Karpas-422 (cell line): Measurements from ENCODE around the gene DNTT. TPM values are rescaled to one million over a fixed set of nuclear protein-coding genes. Genes with fewer than 3 reads are reported as not detected.

ENCODE experiments used
- DNase-seq: peaks from one replicate; pipeline ENCODE4 v3.0.0-alpha.2; 2015
- H2AFZ ChIP-seq: fragments of 200-600 bp; sonication (generic); 2 replicates; pipeline ENCODE4 v1.6.1; 2014; ENCODE audit warnings: antibody characterized with exemption, low read length, mixed read lengths
- H3K27ac ChIP-seq: fragments of 200-600 bp; sonication (generic); 2 replicates; pipeline ENCODE4 v1.5.1; 2014; ENCODE audit warnings: mild to moderate bottlenecking, low read length, moderate library complexity
- H3K27me3 ChIP-seq: fragments of 200-600 bp; sonication (generic); 2 replicates; pipeline ENCODE4 v1.6.1; 2014; ENCODE audit warnings: low read length, mixed read lengths
- H3K36me3 ChIP-seq: fragments of 200-600 bp; sonication (generic); 2 replicates; pipeline ENCODE4 v1.6.1; 2014; ENCODE audit warnings: low read length, mixed read lengths; ENCODE audit not compliant: insufficient read depth
- H3K4me1 ChIP-seq: fragments of 200-600 bp; sonication (generic); 2 replicates; pipeline ENCODE4 v1.6.1; 2014; ENCODE audit warnings: mild to moderate bottlenecking, low read length, mixed read lengths
- H3K4me2 ChIP-seq: fragments of 200-600 bp; sonication (generic); 2 replicates; pipeline ENCODE4 v1.6.1; 2014; ENCODE audit warnings: low read length, low read depth, mild to moderate bottlenecking; ENCODE audit not compliant: poor library complexity, severe bottlenecking
- H3K4me3 ChIP-seq: fragments of 200-600 bp; sonication (generic); 2 replicates; pipeline ENCODE4 v1.5.1; 2014; ENCODE audit warnings: mild to moderate bottlenecking, antibody characterized with exemption, low read length, mixed read lengths
- H3K79me2 ChIP-seq: fragments of 200-600 bp; sonication (generic); 2 replicates; pipeline ENCODE4 v1.6.1; 2014; ENCODE audit warnings: mild to moderate bottlenecking, low read length, mixed read lengths
- H3K9ac ChIP-seq: fragments of 200-600 bp; sonication (generic); 2 replicates; pipeline ENCODE4 v1.6.0; 2014; ENCODE audit warnings: low read length
- H3K9me2 ChIP-seq: fragments of 200-600 bp; sonication (generic), shearing (Covaris generic); replicated peaks from 2 replicates; pipeline ENCODE4 v1.6.0; 2014; ENCODE audit warnings: mild to moderate bottlenecking, low read length, moderate library complexity; ENCODE audit not compliant: insufficient read depth
- H3K9me3 ChIP-seq: fragments of 300-700, 200-600 bp; sonication (generic); 2 replicates; pipeline ENCODE4 v1.6.1; 2014; ENCODE audit warnings: low read length, mixed read lengths
- H4K20me1 ChIP-seq: fragments of 200-600 bp; sonication (generic); 2 replicates; pipeline ENCODE4 v1.6.1; 2014; ENCODE audit warnings: mild to moderate bottlenecking, antibody characterized with exemption, low read length, low read depth; ENCODE audit not compliant: insufficient read depth
- total RNA-seq: library from RNA; depleted of rRNA; stranded (reverse); fragments of >200 nt; shearing (Covaris generic); gene quantifications from 2 replicates; pipeline ENCODE4 v1.2.3, GENCODE V29; 2014; ENCODE audit warnings: low replicate concordance

The DNTT gene
- total RNA-seq, 1 experiment from 2014 or later = not detected

DNA sequence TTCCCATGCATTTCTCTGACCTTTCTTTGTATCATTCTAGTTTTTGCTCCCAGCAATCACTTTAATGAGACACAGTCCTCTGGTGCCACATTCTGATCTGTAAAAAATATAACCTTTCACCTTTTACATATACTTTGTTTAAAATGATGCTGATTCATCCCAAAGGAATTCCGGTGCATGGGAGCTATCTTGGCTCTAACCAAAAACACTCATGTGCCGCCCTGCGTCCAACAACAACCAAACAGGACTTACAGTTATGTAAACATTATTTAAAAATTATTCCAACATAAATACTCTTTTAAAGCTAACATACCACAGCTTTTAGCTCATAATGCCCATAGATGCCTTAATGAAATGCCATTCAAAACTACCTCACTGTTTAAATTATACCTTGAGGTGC is 62.3 kb downstream of the DNTT start:
- no peak overlapping the region for H3K4me3 ChIP-seq
- H2AFZ ChIP-seq = no peak overlapping the region
- H3K9me2 ChIP-seq = no peaks in the 10 kb centered on the region

DNA sequence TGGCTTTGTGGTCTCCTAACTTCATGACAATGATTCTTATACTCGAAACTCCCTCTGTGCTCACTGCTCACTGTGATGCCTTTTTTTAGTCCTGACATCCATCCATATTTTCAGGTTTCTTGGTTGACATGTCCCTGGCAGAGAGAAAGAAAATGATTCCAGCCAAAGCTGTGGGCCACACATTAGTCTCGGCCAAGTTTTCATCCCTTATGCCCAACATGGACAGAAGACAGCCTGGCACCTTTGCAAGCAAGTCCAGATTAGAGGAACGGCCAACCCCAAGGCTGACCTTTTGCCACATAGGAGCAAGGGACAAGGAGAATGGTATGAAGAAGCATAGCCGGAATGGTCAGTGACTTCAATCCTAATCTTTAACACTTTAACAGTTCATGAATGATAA is 63.2 kb downstream of the DNTT start:
- Histone ChIP-seq H3K9me2 (no peaks in the 10 kb centered on the region), H4K20me1 (no peaks in the 10 kb centered on the region), H3K27me3 (no peaks in the 10 kb centered on the region), H3K4me3 (no peak overlapping the region), H3K4me2 (no peak overlapping the region), H2AFZ (no peak overlapping the region), H3K9me3 (no peaks in the 10 kb centered on the region), H3K79me2 (no peaks in the 10 kb centered on the region), H3K4me1 (no peaks in the 10 kb centered on the region), H3K36me3 (no peaks in the 10 kb centered on the region), H3K27ac (no peak overlapping the region), H3K9ac (no peak overlapping the region)
- no peak for DNase-seq

More for the DNA sequence above, 62.3 kb downstream of the DNTT start:
- H3K9ac ChIP-seq = no peak overlapping the region
- no peaks in the 10 kb centered on the region for H3K79me2 ChIP-seq
- H3K36me3 ChIP-seq = no peaks in the 10 kb centered on the region
- H4K20me1 ChIP-seq = no peaks in the 10 kb centered on the region
- H3K27me3 ChIP-seq = no peaks in the 10 kb centered on the region
- H3K4me1 ChIP-seq = no peaks in the 10 kb centered on the region
- no peak for DNase-seq
- H3K9me3 ChIP-seq = no peaks in the 10 kb centered on the region
- H3K4me2 ChIP-seq = no peak overlapping the region
- H3K27ac ChIP-seq = no peak overlapping the region

DNA sequence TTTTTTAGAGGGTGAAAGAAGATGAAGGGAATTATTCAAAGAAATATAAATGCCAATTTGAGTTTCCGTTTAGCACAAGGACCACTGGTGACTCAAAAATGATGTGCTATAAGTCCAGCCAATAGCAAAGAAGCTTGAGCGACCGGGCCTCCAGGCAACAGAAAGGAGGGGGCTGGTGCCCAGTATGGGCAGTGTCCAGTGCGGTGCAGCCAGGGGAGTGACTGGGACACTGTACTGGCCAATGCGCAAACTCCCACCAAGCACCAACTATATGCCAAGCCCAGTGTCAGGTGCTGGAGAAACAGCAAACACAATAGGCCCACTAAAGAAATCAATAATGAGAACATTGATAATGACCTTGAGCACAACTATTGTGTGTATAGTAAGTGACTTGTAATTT is 64.7 kb downstream of the DNTT start:
- H3K79me2 ChIP-seq = no peaks in the 10 kb centered on the region

DNA sequence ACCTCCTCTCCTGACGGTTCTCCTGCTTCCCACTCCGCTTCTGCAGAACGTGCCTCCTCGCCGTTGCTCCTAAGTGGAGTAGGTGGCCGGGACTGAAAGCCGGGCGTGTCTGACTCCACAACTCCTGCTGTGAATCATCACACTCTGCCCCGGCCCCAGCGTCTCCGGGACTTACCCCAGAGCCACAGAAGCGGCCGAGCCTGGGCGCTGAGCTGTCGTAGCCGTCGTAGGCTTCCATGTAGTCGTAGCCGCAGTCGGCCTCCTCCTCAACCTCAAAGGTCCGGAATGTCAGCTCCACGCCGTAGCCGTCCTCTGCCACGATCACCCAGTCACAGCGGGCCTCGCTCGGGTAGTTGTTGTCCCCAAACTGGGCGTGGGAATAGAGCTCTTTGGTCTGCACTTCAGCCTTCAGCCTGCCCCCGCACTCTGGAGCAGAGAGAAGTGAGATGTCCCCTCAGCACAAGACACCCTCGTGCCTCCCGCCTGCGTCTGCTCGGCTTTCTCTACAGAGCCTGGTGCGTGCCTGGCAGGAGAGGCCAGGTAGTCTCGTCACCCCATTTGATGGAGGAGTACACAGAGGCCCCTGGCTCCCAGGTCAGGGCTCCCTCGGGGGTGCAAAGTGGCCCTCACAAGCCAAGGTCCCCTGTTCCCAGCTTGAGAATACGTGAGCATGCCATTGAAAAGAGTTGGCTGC is 65.8 kb downstream of the DNTT start:
- Histone ChIP-seq H3K27ac (no peak overlapping the region), H3K4me1 (peaks cover 4% of the 10 kb centered on the region), H3K9ac (no peak overlapping the region), H4K20me1 (no peaks in the 10 kb centered on the region), H3K79me2 (no peaks in the 10 kb centered on the region), H3K9me3 (no peaks in the 10 kb centered on the region), H3K9me2 (no peaks in the 10 kb centered on the region), H3K4me3 (no peak overlapping the region), H3K4me2 (no peak overlapping the region), H2AFZ (no peak overlapping the region), H3K27me3 (no peaks in the 10 kb centered on the region), H3K36me3 (no peaks in the 10 kb centered on the region)
- no peak for DNase-seq

More for the DNA sequence above, 64.7 kb downstream of the DNTT start:
- H3K27me3 ChIP-seq = no peaks in the 10 kb centered on the region
- no peak overlapping the region for H3K4me2 ChIP-seq
- no peaks in the 10 kb centered on the region for H3K9me2 ChIP-seq
- DNase-seq = no peak
- H2AFZ ChIP-seq = no peak overlapping the region
- H3K27ac ChIP-seq = no peak overlapping the region
- H3K4me3 ChIP-seq = no peak overlapping the region
- no peak overlapping the region for H3K9ac ChIP-seq
- H3K4me1 ChIP-seq = no peaks in the 10 kb centered on the region
- no peaks in the 10 kb centered on the region for H3K36me3 ChIP-seq
- H3K9me3 ChIP-seq = no peaks in the 10 kb centered on the region
- no peaks in the 10 kb centered on the region for H4K20me1 ChIP-seq

DNA sequence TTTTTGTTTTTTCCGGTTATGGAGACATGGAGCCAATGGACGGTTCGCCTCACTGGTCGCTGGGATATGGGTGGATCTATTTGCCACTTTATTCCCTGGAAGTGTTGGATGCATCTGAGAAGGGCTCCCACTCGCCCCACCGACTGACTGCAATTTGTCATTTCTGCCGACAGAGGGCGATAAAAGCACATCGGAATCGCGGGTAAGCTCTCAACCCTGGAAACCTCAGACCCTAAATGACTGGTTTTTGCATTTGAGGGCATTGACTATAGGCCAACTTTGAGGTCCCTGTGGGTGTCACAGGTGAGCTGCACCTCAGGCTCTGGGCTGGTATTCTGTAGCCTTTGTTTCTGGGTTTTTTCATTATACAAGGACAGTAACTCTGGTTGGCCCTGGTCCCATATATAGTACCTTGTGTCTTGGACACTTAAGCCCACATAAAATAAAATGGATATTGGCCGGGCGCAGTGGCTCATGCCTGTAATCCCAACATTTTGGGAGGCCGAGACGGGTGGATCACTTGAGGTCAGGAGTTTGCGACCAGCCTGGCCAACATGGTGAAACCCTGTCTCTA is 66.4 kb downstream of the DNTT start:
- DNase-seq = peak; percentile 74
- no peak overlapping the region for H3K27ac ChIP-seq
- H3K27me3 ChIP-seq = no peaks in the 10 kb centered on the region
- H3K9me2 ChIP-seq = no peaks in the 10 kb centered on the region
- H3K4me2 ChIP-seq = no peak overlapping the region
- no peak overlapping the region for H3K4me3 ChIP-seq
- no peaks in the 10 kb centered on the region for H3K9me3 ChIP-seq
- H3K36me3 ChIP-seq = no peaks in the 10 kb centered on the region
- no peaks in the 10 kb centered on the region for H3K79me2 ChIP-seq
- no peak overlapping the region for H3K9ac ChIP-seq
- H4K20me1 ChIP-seq = no peaks in the 10 kb centered on the region
- no peak overlapping the region for H2AFZ ChIP-seq
- peaks cover 9% of the 10 kb centered on the region for H3K4me1 ChIP-seq

DNA sequence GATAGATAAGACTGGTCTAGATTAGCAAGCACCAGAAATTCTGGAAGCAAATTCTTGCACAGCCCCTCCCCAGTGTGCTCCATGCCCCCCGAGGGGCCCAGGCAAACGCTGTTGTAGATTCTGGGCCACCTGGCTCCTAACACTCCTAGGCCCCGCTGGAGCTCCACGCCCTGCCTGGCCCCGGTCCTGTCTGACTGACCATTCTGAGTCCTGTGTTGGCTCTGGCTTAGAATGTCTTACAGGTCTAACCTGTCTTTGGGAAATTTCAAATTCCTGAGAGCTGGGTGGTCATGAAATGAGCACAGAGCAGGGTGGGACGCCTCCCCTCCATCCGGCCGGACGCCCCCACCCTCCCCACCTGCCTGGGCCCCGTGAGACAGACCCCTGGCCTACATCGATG is 67.1 kb downstream of the DNTT start:
- no peak overlapping the region for H3K4me2 ChIP-seq
- no peak overlapping the region for H3K27ac ChIP-seq
- H3K79me2 ChIP-seq = no peaks in the 10 kb centered on the region
- H3K9me3 ChIP-seq = no peaks in the 10 kb centered on the region
- H2AFZ ChIP-seq = no peak overlapping the region
- H3K9ac ChIP-seq = no peak overlapping the region
- H3K4me1 ChIP-seq = peaks cover 15% of the 10 kb centered on the region
- no peak for DNase-seq
- no peaks in the 10 kb centered on the region for H3K9me2 ChIP-seq
- no peak overlapping the region for H3K4me3 ChIP-seq
- H3K36me3 ChIP-seq = no peaks in the 10 kb centered on the region
- no peaks in the 10 kb centered on the region for H3K27me3 ChIP-seq
- H4K20me1 ChIP-seq = no peaks in the 10 kb centered on the region

DNA sequence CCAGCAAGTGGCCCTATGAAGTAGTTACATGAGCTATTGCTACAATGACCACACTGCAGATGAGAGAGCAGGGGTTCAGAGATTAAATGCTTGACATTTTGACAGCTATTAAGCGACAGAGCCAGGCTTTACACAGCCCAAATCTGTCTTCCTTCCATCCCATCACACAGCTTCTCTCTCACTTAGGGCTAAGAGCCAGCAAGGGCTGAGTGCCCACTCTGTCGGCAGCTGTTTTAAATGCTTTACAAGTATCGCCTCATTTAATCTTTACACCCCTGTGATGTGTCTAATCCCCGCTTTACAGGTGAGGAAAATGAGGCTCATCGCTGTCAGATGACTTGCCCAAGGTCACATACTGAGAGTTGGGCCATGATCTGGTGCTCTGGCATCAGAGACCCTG is 69.8 kb downstream of the DNTT start:
- H3K9me2 ChIP-seq = no peaks in the 10 kb centered on the region
- no peak overlapping the region for H3K4me2 ChIP-seq
- DNase-seq = no peak
- no peak overlapping the region for H3K9ac ChIP-seq
- H3K9me3 ChIP-seq = no peaks in the 10 kb centered on the region
- H3K27me3 ChIP-seq = no peaks in the 10 kb centered on the region
- peaks cover 15% of the 10 kb centered on the region for H3K4me1 ChIP-seq
- H3K36me3 ChIP-seq = no peaks in the 10 kb centered on the region
- no peak overlapping the region for H2AFZ ChIP-seq
- H4K20me1 ChIP-seq = no peaks in the 10 kb centered on the region
- no peaks in the 10 kb centered on the region for H3K79me2 ChIP-seq
- no peak overlapping the region for H3K4me3 ChIP-seq
- no peak overlapping the region for H3K27ac ChIP-seq

DNA sequence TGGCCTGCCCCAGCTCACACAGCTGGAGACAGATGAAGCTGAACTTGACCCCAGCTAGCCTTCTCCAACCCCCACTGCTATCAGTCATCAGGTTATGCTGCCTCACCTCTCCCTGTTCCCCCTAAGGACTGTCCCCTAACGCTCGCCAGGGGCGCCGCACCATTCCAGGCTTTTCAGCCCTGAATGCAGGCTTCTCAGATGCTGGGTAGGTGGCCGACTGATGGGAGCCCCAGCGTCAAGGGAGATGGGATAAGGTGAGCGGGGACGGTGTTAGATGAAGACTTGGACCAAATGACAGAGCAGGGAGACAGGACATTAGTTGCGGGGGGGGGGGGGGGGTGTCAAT is 70.4 kb downstream of the DNTT start:
- peaks cover 15% of the 10 kb centered on the region for H3K4me1 ChIP-seq
- H3K9me2 ChIP-seq = no peaks in the 10 kb centered on the region
- H3K27ac ChIP-seq = no peak overlapping the region
- H3K36me3 ChIP-seq = no peaks in the 10 kb centered on the region
- H3K9me3 ChIP-seq = no peaks in the 10 kb centered on the region
- H4K20me1 ChIP-seq = no peaks in the 10 kb centered on the region
- no peak overlapping the region; the same call in 1 of the 2 replicates for H2AFZ ChIP-seq
- no peak for DNase-seq
- H3K4me3 ChIP-seq = peak overlapping the region; percentile 62
- H3K27me3 ChIP-seq = no peaks in the 10 kb centered on the region
- H3K79me2 ChIP-seq = no peaks in the 10 kb centered on the region
- H3K9ac ChIP-seq = 0 out of 2 replicates have a peak overlapping the region, but pooled peaks have one; percentile 49
- peak overlapping the region; percentile 70 for H3K4me2 ChIP-seq
